ENCODE results near the gene PSMB5.

The PSMB5 gene

DNA sequence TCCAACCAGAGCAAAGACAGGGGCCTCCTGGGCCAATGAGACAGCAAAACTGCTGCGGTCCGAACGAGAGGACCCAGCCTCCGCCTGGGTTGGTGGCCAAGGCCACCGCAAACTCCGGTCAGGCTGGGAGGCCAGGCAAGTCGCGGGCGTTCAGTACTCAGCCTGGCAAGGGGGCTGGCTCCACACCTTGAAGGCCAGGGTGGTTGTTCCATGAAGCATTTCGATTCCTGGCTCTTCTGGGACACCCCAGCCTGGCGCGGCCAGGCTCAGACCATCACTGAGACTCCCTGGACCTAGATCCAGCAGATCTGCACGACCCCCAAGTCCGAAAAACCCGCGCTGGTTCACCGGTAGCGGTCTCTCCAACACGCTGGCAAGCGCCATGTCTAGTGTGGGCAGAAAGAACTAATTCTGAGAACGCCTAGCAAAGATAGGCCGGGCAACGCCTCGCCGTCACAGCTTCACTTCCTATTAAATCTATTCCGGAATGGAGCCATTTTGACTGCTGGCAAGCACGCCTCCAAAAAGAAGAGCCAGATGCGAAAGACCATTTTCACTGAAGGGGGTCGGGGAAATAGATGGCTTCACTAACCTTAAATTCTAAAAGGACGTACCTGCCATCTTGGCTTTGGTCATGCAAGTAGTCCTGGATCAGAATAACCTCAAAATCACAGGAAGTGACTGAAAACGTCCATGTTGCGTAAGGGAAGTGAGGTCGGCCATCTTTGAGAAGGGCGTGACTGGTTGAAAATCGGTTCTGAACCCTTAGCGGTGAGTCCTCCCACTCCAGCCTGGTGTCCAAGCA is at the start of gene PSMB5:
PSMB5 (minus strand) TSS at position 403 of the 805 bp plus-strand sequence; CDS start at position 384, 19 bp downstream.
- DNase-seq: no peak

DNA sequence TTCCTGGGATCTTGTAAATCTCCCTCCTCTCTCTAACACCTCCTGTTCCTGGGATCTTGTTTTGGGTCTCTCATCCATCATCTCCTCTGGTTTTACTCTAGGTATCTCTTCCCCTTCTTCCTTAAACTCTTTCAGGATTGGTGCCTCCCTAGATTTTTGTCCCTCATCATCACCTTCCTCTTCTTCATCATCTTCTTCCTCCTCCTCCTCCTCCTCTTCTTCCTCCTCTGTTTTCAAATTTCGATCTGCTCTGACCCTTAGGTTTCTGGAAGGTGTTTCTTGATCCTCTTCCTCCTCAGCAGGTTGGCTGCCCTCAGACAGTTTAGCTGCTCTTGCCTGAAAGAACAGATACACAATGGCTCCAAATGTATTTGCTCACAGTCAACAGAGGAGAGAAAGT is 45.8 kb upstream of the PSMB5 start:
- DNase-seq: no peak

DNA sequence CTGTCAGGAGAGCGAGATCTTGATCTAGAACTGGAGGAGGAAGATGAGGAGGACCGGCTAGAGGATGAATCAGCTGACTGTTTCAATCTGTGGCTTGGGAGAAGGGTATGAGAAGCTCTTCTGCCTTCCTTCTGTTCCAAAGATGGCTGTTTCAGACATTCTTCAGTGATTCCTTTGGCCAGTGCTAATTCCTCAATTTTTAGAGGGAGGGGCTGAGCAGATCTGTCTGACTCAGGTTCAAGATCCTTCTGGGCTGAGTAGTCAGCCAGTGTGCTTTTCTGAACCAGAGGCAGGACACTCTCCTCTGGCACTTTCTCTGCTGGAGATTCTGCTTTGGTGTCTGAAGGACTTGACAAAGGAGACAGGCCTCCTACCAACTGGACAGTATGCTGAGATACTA is 45.0 kb upstream of the PSMB5 start:
- no peak for DNase-seq

DNA sequence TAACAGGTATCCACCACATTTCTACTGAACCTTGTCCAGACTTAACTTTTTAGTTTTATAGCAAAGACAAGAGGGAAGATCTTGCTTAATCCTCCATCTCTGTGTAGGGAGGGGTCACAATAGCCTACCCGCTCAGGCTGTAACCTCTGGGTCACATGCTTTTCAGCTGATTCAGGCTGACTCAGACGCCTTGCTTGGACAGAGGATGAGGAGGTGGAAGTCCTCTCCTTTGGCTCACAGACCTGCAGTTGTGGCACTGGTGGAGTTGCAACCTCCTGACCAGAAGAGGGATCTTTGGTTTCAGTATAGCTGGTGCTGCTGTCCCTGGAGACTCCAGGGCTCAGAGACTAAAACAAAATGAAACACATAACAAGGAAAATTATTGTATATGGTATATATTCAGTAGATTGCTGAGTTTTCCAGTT is 44.0 kb upstream of the PSMB5 start:
- DNase-seq: no peak

DNA sequence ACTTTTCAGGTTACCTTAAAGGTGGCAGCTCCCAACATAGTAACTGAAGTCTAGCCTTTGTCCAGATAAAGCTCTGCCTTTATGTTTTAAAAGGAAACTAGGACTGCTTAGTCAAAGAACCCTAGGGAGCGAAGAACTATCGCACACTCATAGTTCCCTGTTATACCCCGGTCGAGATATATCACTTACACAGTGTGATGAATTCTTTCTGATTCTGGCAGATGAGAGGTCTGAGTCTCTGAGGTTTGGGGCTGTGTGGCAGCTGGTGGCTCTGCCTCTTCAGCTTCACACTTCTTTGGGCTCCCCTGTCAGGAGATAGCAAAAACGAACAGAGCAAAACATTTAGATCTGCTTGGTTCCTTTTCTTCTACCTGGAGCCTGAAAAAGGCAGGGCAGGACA is 43.3 kb upstream of the PSMB5 start:
- DNase-seq: no peak

DNA sequence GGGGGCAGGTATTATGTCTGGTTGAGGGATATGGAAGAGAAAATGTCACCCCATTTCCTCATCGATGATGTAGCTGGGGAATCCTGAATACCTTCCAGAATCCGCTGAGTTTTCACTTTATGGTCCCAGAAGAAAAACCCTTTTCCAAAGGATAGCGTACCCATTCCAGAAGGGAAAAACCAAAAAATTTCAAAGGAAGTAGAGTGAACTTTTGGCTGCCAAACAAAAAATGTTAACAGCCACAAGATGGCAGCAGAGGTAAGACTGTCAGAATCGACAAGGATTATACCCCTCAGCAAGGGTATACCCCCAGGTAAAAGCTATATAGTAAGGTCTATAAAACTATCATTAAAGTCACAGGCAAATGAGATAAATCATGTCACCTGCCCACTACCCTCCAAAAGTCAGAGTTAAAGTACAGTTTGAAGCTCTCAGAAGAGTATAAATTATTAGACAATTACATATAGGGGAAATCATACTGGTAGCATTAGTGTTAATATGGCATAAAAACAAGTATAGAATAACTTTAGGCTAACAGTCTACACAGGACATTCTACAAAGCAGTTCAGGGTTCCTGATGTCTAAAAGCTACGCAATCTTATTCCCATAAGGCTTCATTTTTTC is 42.2 kb upstream of the PSMB5 start:
- no peak for DNase-seq

DNA sequence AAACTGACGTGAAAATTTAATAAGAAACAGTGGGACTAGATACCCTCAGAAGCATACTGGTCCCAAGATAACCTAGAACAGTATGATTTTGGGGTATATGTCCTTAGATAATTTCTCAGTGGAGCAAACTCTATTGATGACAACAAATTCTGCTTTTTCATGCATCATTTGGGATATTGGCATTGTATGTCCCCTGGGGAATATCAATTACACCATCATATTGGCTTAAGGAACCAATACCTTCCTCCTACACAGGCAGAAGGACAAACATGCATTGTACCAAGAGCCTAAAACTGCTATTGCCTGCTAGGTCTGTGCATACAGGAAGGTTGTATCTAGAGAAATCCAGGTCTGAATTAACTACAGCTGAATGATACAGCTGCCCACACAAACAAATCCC is 40.2 kb upstream of the PSMB5 start:
- no peak for DNase-seq

DNA sequence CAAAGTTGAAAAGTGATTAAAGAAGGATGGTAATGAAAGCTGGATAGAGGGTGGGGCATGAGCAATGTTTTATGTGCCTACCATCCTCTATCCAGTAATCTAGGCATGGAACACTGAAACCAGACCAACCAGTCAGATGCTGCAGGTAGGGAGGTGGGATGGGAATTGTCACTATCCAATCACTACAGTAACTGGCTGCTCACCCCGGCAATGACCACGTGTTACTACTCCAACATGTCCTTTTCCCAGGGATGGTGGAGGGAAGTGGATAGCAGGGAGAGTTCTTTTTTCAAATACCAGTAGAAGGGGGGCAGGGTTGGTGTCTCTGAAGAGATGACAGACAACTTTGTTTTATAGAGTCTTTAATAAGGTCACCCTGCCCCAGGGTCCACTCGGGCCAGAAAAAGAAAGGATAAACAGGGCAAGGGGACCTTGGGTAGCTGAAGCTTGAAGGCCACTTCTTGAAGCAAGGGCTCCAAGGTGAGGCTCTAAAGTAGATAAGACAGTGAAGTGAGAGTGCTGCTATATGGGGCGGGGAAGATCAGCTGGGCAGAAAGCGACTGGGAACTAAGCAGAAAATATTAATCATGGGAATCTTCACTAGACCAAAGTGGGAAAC is 37.3 kb upstream of the PSMB5 start:
- no peak for DNase-seq

DNA sequence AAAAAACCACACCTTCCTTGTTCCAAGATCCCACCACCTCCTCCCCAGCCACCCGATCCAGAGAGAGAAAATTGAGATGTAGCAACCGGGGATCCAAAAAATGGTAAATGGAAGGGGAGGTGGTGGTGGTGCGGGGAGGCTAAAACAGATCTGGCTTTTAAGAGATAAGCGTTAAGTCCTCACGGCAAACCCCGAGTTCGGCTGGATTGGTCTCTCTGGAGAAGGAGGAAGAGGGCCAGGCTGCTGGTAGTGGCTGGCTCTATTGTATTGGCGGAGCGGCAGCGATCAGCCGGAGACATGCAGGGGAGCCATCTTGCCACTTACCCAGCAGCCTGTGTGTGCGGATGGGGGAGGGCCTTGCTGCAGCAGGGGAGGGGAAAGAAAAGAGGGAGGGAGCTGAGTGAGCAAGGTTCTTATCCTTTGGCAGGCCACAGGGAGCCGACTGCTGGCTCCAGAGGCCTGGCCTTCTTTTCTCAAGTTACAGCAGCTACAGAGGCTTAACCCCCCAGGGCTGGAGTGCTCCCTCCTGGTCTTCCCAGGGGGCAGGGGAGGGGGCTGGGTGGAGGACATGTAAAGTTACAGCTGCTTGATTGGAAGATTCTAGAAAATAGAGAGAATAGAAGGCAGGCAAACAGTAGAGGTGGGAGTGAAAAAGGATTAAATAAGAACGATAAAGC is 36.7 kb upstream of the PSMB5 start:
- DNase-seq: no peak

DNA sequence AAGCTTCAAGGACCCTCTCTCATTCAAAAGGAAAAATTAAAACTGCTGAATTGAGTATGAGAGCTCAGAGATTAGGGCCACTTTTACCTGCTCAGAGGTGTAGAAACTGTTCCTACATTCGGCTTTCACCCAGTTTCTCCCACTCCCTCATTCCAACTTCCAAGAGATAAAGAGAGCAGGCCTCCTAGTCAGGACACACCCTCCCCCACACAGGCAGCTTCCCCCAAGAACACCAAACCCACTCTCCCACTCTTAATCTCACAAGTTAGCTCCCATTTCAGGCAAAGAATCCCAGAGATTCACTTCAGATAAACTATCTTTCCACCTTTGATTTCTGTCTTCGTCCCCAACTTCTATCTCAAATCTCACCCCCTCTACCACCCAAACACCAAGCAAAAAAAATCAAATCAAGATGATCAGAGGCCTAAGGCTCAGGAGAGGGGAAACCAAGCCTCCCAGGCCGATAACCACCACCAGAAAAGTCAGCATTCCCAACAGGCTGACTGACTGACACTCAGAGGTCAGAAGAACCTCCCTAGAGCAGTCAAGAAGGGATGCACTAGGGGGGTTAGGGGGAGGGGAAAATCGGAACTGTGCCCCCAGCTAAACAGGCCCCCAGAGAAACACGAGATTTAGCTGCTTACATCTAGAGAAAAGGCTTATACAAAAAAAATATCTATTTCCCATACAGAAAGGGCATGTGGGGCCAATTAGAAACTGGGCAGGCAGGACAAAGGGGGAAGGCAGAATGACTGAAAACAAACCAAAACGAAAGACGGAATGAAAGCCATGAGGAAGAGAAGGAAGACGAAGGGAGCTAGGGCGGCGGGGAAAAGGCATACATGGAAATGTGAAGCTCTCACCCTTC is 35.8 kb upstream of the PSMB5 start:
- DNase-seq: no peak

DNA sequence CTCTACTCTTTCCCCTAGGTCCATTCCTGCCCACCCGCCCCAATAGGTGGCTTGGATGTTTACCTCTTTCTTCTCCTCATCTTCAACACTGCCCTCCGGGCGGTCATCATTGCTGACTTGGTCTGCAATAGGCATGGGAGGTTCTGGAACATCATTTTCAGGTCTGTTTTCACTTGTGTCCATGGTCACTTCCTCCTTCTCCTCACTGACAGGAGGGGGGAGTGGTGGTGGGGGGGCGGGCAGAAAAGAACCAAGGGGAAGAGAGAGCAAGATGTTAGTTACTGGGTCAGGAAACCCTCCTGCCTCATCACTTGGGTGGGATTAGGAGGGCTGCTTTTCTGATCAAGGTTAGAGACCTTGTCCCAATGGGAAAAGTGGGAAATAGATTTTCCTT is 34.7 kb upstream of the PSMB5 start:
- no peak for DNase-seq

DNA sequence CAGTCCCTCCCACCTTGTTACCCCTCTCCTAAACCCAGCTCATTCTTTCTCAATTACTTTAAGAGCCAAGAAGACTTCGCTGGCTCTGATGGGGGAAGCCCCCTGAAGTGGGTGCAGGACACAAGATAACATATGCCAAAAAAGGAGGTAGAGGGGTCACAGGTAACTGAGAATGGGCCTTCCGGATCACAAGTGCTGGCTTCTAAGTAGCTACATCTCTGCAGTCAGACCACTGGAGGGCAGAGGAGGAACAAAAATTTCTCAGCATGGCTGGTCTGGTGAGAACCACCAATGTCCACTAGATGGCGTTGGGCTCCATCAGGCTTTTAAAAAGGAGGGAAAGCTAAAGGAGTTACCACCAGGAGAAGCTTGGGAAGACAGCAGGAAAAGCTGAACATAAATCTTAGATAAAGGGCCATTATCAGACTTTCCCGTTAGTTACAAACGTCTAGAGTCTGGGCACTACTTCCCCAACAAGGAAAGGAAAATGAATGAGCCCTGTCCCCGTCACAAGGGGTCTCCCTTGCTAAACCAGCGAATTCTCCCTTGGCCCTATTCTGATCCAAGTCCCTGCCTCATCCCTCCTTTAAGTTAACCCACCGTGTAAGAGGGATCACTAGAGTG is 34.2 kb upstream of the PSMB5 start:
- DNase-seq: no peak

DNA sequence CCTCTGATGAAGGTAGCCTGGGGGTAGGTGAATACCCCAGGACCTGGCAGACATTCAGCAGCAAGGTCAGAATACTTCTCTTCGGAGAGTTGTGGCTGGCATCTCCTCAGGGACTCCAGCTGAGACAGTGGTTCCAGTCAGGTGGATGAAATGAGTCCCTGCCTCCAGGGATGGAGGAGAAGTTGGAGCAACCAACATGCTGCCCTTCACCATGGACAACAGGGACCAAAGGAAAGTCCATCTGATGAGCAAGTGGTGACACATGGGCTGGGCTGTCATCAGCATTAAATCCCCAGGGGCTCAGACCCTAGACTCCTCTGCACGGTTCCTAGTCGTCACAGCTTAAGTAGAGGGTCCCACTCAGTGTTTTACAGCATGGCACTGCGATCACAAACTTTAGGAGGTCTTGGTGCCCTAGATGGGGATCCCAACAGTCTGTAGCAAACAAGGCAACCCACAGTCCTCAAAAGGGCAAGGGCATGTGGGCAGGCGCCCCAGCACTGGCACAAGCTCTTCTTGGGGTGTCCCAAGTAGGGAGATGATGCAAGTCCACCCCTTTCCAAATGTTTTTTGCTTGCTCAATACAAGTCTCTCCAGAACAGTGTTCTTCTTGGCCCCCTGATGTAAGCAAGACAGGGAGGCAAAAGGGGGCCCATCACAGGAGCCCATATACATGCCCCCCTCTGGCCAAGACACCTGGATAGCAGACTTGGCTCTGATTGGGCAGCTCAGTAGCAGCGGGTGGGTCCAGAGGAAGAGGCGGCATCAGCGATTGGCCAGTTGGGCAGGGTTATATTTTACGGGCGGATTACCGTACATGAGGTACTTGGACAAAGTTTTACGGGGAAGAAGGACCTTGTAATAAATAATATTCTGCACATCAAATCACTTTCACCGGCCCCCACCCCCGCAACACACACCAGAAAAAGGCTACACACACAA is 33.4 kb upstream of the PSMB5 start:
- no peak for DNase-seq

DNA sequence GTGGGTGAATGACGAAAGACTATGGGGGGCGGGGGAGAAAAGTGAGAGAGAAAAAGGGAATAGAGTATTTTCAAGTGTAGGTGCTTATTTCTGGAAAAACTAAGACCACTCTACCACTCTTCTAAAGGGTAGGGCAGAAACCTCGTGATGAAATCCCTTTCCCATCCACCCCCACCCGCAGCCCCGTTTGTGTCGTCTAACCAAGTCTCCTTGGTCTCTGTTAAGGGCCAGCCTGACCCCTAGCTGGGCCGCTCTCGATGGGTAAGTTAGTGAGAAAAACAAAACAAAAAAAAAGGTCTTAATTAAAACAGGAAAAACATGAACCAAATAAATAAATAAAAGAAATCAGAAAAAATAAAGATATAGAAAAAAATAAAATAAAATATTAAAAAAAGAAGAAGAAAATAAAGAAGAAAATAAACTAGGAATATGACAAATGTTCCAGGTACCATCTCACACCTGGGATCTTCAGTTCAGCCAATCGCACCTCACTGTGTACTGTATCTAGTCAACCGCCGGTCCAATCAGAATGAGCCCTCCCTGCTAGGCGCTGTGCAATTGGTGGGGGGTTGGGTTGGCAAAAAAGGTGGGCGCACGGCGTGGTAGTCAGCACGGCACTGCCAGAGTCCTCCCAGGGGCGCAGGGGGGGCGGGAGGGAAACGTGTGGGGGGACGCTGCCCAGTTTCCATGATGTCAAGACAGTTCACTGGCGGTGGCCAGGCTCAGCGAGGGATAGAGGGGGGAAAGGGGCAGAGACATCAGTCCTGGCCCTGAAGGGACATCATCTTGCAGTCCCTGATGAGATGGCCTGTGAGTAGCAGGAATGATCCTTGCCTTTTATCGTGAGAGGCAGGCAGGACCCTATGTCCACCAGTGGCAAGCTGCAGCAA is 32.4 kb upstream of the PSMB5 start:
- no peak for DNase-seq

DNA sequence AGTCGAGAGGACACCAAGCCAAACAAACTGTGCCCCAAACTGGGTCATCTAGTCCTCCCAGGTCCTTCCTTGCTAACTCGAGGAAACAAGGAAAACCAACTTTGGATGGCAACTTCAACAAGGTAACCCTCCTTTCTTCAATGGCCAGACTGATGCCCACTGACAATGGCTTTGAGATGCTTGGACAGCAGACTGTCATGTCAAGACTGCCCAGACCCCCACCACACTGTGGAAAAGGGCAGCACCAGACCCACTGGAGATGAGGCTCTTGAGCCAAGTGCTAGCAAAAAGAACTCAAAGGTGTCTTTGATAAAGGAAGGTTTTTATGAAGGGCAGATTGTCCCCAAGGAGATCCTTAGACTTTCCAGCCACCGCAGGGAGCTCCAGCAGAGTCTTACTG is 31.7 kb upstream of the PSMB5 start:
- DNase-seq: no peak

DNA sequence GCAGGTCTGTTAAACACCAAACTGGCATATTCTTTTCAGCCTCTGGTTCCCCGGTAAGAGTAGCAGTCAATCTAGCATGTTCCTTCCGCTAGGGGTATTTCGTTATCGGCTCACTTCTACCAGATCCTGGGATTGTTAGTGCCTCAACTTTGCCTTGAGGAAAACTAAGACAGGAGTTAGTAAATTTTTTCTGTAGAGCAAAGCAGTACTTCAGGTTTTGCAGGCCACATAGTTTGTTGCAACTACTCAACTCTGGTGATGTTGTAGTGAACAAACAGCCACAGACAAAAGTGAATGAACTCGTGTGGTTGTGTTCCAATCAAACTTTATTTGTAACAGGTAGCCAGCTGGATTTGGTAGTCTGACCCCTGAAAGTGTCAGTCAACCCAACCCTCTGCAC is 28.9 kb upstream of the PSMB5 start:
- DNase-seq: no peak

DNA sequence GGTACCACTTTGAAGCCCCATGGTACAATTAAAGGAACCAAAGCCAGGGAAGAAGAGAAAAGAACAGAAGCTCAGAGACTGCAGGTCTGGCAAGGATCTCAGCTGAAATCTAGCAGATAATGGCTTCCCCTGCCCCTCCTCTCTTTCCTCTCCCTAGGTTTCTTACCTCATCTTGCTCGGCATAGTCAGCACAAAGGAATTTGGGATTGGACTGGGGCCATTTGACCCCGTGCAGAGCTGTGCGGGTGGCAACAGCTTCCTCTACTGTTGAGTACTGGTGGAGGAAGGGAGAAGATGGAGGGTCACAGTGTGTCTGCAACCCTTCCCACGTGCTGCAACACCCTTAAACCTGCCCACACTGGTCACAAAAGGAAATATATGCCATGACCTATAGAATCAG is 27.3 kb upstream of the PSMB5 start:
- no peak for DNase-seq

DNA sequence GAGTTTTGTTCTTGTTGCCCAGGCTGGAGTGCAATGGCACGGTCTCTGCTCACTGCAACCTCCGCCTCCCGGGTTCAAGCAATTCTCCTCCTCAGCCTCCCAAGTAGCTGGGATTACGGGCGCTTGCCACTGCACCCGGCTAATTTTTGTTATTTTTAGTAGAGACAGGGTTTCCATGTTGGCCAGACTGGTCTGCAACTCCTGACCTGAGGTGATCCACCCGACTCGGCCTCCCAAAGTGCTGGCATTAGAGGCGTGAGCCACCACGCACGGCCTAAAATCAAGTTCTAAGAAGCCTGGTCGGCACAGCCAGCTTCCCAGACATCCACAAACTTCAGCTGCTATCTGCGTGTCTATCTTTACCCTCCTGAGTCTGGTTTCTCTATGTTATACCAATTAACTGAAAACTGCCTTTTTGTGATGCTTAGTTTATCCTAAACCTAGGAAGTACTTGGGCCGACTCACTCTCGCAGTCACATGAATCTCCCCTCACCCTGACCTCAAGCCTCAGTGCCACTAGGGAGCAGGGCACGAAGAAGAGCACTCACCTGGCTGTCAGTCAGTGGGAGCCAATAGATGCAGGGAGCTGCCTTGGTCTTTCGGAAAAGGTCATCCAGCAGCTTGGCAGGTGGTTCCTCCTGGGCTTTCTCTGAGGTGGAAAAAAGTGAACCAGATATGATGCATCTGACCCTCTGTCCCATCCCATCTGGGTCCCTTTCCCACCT is 26.0 kb upstream of the PSMB5 start:
- DNase-seq: no peak
